CD14-positive monocyte (primary cell): ENCODE results near the gene IFT25. TPM values are rescaled to one million over a fixed set of nuclear protein-coding genes. Genes with fewer than 3 reads are reported as not detected.

Source experiments
- DNase-seq, 3 donors: peaks; one replicate each; pipeline ENCODE4 v3.0.0-alpha.2; 2011 to 2022
- H2AFZ ChIP-seq: 2 replicates; pipeline ENCODE4 v1.6.0; 2012; ENCODE audit warnings: mild to moderate bottlenecking, low read depth, low read length, inconsistent platforms; ENCODE audit not compliant: insufficient read depth, poor library complexity, severe bottlenecking
- H3K27ac ChIP-seq, 2 donors: 1 replicate in 1 of 2; 2 replicates in 1 of 2; pipeline ENCODE4 v1.5.1; 2012 to 2013; ENCODE audit warnings: low read length in 2 of 2, control low read depth in 1 of 2, inconsistent platforms in 1 of 2, low read depth in 1 of 2, mild to moderate bottlenecking in 1 of 2
- H3K27me3 ChIP-seq, 2 donors: one replicate each; pipeline versions ENCODE4 v1.6.0 to v1.6.1; 2011 to 2013; ENCODE audit warnings: low read length in 2 of 2; ENCODE audit not compliant: control insufficient read depth in 2 of 2, insufficient read depth in 2 of 2
- H3K36me3 ChIP-seq, 2 donors: replicated peaks in 1 of 2; 1 replicate in 1 of 2; 2 replicates in 1 of 2; pipeline versions ENCODE4 v1.5.1 to v1.6.1; 2012 to 2013; ENCODE audit warnings: low read length in 2 of 2, control low read depth in 1 of 2, inconsistent platforms in 1 of 2, mild to moderate bottlenecking in 1 of 2; ENCODE audit not compliant: insufficient read depth in 2 of 2, control insufficient read depth in 1 of 2
- H3K4me1 ChIP-seq, 2 donors: 1 replicate in 1 of 2; 2 replicates in 1 of 2; pipeline versions ENCODE4 v1.5.1 to v1.6.1; 2012 to 2013; ENCODE audit warnings: low read length in 2 of 2, control low read depth in 1 of 2, inconsistent platforms in 1 of 2, mild to moderate bottlenecking in 1 of 2, moderate library complexity in 1 of 2; ENCODE audit not compliant: insufficient read depth in 2 of 2, control insufficient read depth in 1 of 2
- H3K4me2 ChIP-seq: replicated peaks from 2 replicates; pipeline ENCODE3; 2012; ENCODE audit warnings: low read length, moderate library complexity, mild to moderate bottlenecking; ENCODE audit not compliant: poor library complexity, severe bottlenecking; ENCODE audit errors: extremely low read depth
- H3K4me3 ChIP-seq, 3 experiments: fragments of 200-600 bp in 1 of 3; sonication (generic) in 1 of 3; replicated peaks in 1 of 3; 1 replicate in 2 of 3; 2 replicates in 1 of 3; pipeline ENCODE4 v1.5.1; 2011 to 2013; ENCODE audit warnings: low read length in 3 of 3, mild to moderate bottlenecking in 3 of 3, control low read depth in 2 of 3, low read depth in 2 of 3, inconsistent platforms in 1 of 3, moderate library complexity in 1 of 3
- H3K79me2 ChIP-seq: 2 replicates; pipeline ENCODE4 v1.6.0; 2012; ENCODE audit warnings: mild to moderate bottlenecking, control low read depth, inconsistent platforms, low read length, moderate library complexity; ENCODE audit not compliant: insufficient read depth
- H3K9ac ChIP-seq: 2 replicates; pipeline ENCODE4 v1.6.0; 2017; ENCODE audit warnings: low read length, mild to moderate bottlenecking; ENCODE audit not compliant: insufficient read depth, poor library complexity, severe bottlenecking
- H3K9me3 ChIP-seq, 2 donors: replicated peaks in 1 of 2; 1 replicate in 1 of 2; 2 replicates in 1 of 2; pipeline versions ENCODE4 v1.5.1 to v1.6.1; 2012 to 2013; ENCODE audit warnings: low read length in 2 of 2, control low read depth in 1 of 2; ENCODE audit not compliant: control insufficient read depth in 1 of 2, insufficient read depth in 1 of 2
- H4K20me1 ChIP-seq: 2 replicates; pipeline ENCODE4 v1.6.0; 2012; ENCODE audit warnings: mild to moderate bottlenecking, low read length, control low read depth, moderate library complexity; ENCODE audit not compliant: insufficient read depth
- H3K27ac Mint-ChIP-seq, 7 donors: one replicate each; pipeline ENCODE4 v1.8.0; 2020; ENCODE audit warnings: mild to moderate bottlenecking in 7 of 7, mixed read lengths in 7 of 7, moderate library complexity in 6 of 7, inconsistent platforms in 2 of 7
- H3K27me3 Mint-ChIP-seq, 3 donors: one replicate each; pipeline ENCODE4 v1.8.0; 2021 to 2022; ENCODE audit warnings: low read depth in 3 of 3, mild to moderate bottlenecking in 3 of 3, mixed read lengths in 3 of 3, moderate library complexity in 3 of 3, inconsistent platforms in 1 of 3
- H3K36me3 Mint-ChIP-seq, 2 donors: one replicate each; pipeline ENCODE4 v1.8.0; 2020; ENCODE audit warnings: mixed read lengths in 2 of 2, inconsistent platforms in 1 of 2, mild to moderate bottlenecking in 1 of 2
- H3K4me1 Mint-ChIP-seq: one replicate; pipeline ENCODE4 v1.8.0; 2020; ENCODE audit warnings: mild to moderate bottlenecking, mixed read lengths
- H3K4me3 Mint-ChIP-seq, 2 donors: one replicate each; pipeline ENCODE4 v1.8.0; 2020; ENCODE audit warnings: mild to moderate bottlenecking in 2 of 2, mixed read lengths in 2 of 2, moderate library complexity in 1 of 2
- H3K9me3 Mint-ChIP-seq, 7 donors: one replicate each; pipeline ENCODE4 v1.8.0; 2020 to 2022; ENCODE audit warnings: mixed read lengths in 7 of 7, mild to moderate bottlenecking in 6 of 7, moderate library complexity in 6 of 7, inconsistent platforms in 2 of 7
- CTCF ChIP-seq: fragments of 200-600 bp; IDR thresholded peaks from one replicate; pipeline ENCODE4 v1.8.0; 2022; ENCODE audit warnings: antibody characterized with exemption, mild to moderate bottlenecking
- WGBS: methylation state at CpG from one replicate; pipeline ENCODE4 v1.1.5; 2013; ENCODE audit warnings: missing lambda C conversion rate; ENCODE audit not compliant: insufficient coverage; 5-methylcytosine and 5-hydroxymethylcytosine counted together
- intact Hi-C, 2 donors: fragments of 100-400 bp; cut with micrococcal nuclease; formaldehyde crosslinking; loops; one replicate each; pipeline versions ENCODE4 v1.15.0 to v1.15.1; 2023
- polyA plus RNA-seq, 3 donors: library from polyadenylated mRNA; depleted of rRNA in 1 of 3; unstranded in 2 of 3; stranded (reverse) in 1 of 3; fragments of 300-500 nt in 2 of 3; fragments of >200 nt in 1 of 3; fragmentation: Illumina TruSeq in 2 of 3; gene quantifications; 1 replicate in 2 of 3; 2 replicates in 1 of 3; pipeline ENCODE4 v1.2.3, GENCODE V29; 2012 to 2021

IFT25 gene
- polyA plus RNA-seq, 3 donors, result 17.1 to 30.6 (median 27.8) TPM

DNA sequence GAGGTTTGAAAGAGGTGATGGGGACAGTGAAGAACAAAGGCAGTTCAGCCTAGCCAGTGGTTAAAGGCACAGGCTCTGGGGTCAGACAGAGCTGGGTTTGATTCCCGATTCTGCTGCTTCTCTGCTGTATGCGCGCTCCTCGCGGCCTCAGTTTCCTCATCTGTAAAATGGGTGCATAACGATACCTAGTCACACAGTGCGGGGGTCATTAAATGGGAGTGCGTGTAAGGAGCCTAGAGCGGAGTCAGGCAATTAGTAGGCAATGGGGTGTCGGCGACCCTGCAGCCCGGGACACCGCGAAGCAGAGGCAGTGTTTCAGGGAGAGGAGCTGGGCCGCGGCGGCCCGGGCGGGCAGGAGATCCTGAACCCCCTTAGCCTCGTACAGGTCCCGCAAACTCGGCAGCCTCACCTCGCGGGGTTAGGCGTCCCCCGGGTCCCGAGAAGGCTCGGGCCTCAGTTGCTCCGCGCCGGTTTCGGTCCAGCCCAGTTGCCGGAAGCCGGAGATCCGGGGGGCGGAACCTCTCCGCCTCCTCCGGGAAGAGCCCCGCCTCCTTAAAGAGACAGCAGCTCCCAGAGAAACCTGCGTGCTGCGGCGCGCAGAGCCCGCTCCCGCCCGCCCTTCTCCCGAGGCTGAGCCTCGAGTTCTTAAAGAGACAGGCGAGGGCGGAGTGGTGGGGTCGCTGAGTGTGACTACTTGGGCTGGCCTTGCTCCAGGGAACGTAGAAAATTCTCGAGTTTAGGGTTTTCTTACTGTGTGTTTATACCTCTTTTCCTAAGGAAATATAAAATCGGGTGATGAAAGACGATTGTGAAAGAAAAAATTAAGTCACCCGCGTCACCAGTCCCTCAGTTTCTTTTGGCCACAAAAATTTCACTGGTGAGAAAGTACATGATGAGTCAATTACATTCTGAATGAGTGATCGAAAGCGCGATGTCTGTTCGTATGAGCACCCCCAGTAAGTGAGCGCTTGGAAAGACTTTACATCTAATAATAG is 55.9 kb downstream of the IFT25 start, which contains the start of gene YIPF1:
Gene YIPF1 (minus strand): TSS at position 494 of the 995 bp plus-strand sequence. CDS start 860 bp downstream, outside the sequence.
- intact Hi-C loops, result loop anchor here (2.0 to 10.0 kb wide), 5 partner anchors 52 to 595 kb away; partner anchors contain the start of genes IFT25 (in 2 of the 2), LRRC42 (in 1 of the 2), NDC1 (in 1 of the 2) and TCEANC2 (in 1 of the 2)
- no peaks in the 10 kb centered on the region for H3K9me3 ChIP-seq
- H3K4me1 Mint-ChIP-seq, result peaks cover 48% of the 10 kb centered on the region

More for the DNA sequence above, 55.9 kb downstream of the IFT25 start, which contains the start of gene YIPF1:
- peak within 1 kb of the TSS; percentile 94 to 96 for H3K4me3 Mint-ChIP-seq
- H3K79me2 ChIP-seq, result no peaks in the 10 kb centered on the region
- peak; percentile 68 to 92 (median 81) for DNase-seq
- peaks cover 0 to 2% (median 2%) of the 10 kb centered on the region in 3 donors for H3K27me3 Mint-ChIP-seq
- peak within 1 kb of the TSS; percentile 89 to 97 (median 96) for H3K27ac Mint-ChIP-seq
- H3K27ac ChIP-seq, result peak within 1 kb of the TSS; percentile 72 to 83
- H3K27me3 ChIP-seq, result no peaks in the 10 kb centered on the region
- H3K36me3 Mint-ChIP-seq, result peaks cover 24 to 34% of the 10 kb centered on the region in 2 donors
- peak within 1 kb of the TSS; percentile 68 to 88 (median 82) for H3K4me3 ChIP-seq
- H3K36me3 ChIP-seq, result peaks cover 24 to 40% of the 10 kb centered on the region in 2 donors
- H3K9me3 Mint-ChIP-seq, result no peaks in the 10 kb centered on the region
- peak within 1 kb of the TSS; percentile 81 for H3K4me2 ChIP-seq
- H4K20me1 ChIP-seq, result no peaks in the 10 kb centered on the region
- H3K4me1 ChIP-seq, result peaks cover 29 to 43% of the 10 kb centered on the region in 2 donors
- WGBS, result 2% methylated on average over 43 of the region's 62 CpGs
- peak within 1 kb of the TSS; percentile 79 for H3K9ac ChIP-seq
- H2AFZ ChIP-seq, result peak within 1 kb of the TSS; percentile 88
- TF ChIP-seq CTCF, result no peak
